Left ventricle myocardium inferior (tissue), 1 donor: ENCODE results near the gene PRCD. TPM values are rescaled to one million over a fixed set of nuclear protein-coding genes. Genes with fewer than 3 reads are reported as not detected.

Experiments used
- DNase-seq: peaks from one replicate; pipeline ENCODE4 v3.0.0-alpha.2; 2020
- H3K27ac ChIP-seq: fragments of 200-600 bp; replicated peaks from 2 replicates; pipeline ENCODE4 v1.8.0; 2021
- H3K27me3 ChIP-seq: fragments of 200-600 bp; 2 replicates; pipeline ENCODE4 v1.8.0; 2021; ENCODE audit warnings: low read depth
- H3K36me3 ChIP-seq: fragments of 200-600 bp; 2 replicates; pipeline ENCODE4 v1.8.0; 2021
- H3K4me1 ChIP-seq: fragments of 200-600 bp; 2 replicates; pipeline ENCODE4 v1.8.0; 2021
- H3K4me3 ChIP-seq: fragments of 200-600 bp; 2 replicates; pipeline ENCODE4 v1.8.0; 2021; ENCODE audit warnings: mild to moderate bottlenecking, moderate library complexity
- H3K9me3 ChIP-seq: fragments of 200-600 bp; replicated peaks from 2 replicates; pipeline ENCODE4 v1.8.0; 2021
- intact Hi-C: fragments of 100-400 bp; cut with micrococcal nuclease; formaldehyde crosslinking; loops from one replicate; pipeline ENCODE4 v1.11.0; 2022
- total RNA-seq: library from RNA; stranded (reverse); fragmentation: NEBNext Ultra II Directional; extraction: Animal tissue kit (Norgen Biotek cat#: 25700); gene quantifications from one replicate; pipeline ENCODE4 v1.2.1, GENCODE V29; 2021
- TF ChIP-seq, protein P1 (sequence below): fragments of 200-600 bp; IDR thresholded peaks from 2 replicates; pipeline ENCODE4 v1.8.0; 2021; ENCODE audit warnings: antibody characterized with exemption, mild to moderate bottlenecking, borderline replicate concordance
- donor health status: DM: no; HTN: yes; CAD: no; lungs with severe emphysema.

The PRCD gene
- total RNA-seq, 1 donor from 2014 or later, result 3.9 TPM

DNA sequence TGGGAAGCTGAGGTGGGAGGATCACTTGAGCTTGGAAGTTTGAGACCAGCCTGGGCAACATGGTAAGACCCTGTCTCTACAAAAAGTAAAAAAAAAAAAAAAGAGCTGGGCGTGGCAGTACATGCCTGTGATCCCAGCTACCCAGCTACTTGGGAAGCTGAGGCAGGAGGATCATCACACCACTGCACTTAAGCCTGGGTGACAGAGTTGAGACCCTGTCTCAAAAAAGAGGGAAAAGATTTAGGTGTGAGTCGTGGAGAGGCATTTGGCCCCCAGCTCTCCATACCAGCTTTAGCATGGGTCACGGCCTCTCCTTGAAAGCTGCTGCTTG, 26.7 kb downstream of the PRCD start:
- H3K36me3 ChIP-seq, result peaks cover 33% of the 10 kb centered on the region
- H3K4me1 ChIP-seq, result peaks cover 45% of the 10 kb centered on the region
- intact Hi-C loops, result no loop called here
- TF ChIP-seq, protein P1, sequence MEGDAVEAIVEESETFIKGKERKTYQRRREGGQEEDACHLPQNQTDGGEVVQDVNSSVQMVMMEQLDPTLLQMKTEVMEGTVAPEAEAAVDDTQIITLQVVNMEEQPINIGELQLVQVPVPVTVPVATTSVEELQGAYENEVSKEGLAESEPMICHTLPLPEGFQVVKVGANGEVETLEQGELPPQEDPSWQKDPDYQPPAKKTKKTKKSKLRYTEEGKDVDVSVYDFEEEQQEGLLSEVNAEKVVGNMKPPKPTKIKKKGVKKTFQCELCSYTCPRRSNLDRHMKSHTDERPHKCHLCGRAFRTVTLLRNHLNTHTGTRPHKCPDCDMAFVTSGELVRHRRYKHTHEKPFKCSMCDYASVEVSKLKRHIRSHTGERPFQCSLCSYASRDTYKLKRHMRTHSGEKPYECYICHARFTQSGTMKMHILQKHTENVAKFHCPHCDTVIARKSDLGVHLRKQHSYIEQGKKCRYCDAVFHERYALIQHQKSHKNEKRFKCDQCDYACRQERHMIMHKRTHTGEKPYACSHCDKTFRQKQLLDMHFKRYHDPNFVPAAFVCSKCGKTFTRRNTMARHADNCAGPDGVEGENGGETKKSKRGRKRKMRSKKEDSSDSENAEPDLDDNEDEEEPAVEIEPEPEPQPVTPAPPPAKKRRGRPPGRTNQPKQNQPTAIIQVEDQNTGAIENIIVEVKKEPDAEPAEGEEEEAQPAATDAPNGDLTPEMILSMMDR, result no peak
- no peaks in the 10 kb centered on the region for H3K9me3 ChIP-seq
- H3K4me3 ChIP-seq, result no peak overlapping the region
- DNase-seq, result no peak
- no peaks in the 10 kb centered on the region for H3K27me3 ChIP-seq
- no peak overlapping the region for H3K27ac ChIP-seq

DNA sequence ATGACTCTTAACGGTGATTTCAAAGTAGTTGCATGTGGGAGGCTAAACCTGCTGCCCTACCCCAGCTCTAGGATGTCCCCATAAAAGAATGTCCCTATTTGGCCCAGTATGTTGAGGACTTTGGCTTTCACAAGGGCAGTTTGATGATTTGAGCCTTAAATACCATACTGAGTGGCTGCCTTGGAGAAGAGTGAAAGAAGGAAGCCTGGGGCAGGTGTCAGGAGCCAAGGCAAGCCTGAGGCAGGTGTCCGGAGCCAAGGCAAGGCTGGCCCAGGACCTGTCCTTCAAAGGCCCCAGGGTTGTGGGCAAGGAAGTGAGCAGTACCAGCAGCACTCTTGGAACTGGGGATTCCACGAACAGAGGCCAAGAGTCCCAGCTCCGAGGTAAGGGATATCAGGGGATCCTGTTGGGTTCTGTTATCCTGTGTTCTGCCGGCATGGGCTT, 27.2 kb downstream of the PRCD start:
- intact Hi-C loops, result no loop called here
- no peak overlapping the region for H3K27ac ChIP-seq
- no peaks in the 10 kb centered on the region for H3K27me3 ChIP-seq
- peaks cover 29% of the 10 kb centered on the region for H3K36me3 ChIP-seq
- DNase-seq, result no peak
- no peak overlapping the region for H3K4me3 ChIP-seq
- TF ChIP-seq, protein P1, result no peak
- H3K9me3 ChIP-seq, result no peaks in the 10 kb centered on the region
- H3K4me1 ChIP-seq, result peaks cover 41% of the 10 kb centered on the region

DNA sequence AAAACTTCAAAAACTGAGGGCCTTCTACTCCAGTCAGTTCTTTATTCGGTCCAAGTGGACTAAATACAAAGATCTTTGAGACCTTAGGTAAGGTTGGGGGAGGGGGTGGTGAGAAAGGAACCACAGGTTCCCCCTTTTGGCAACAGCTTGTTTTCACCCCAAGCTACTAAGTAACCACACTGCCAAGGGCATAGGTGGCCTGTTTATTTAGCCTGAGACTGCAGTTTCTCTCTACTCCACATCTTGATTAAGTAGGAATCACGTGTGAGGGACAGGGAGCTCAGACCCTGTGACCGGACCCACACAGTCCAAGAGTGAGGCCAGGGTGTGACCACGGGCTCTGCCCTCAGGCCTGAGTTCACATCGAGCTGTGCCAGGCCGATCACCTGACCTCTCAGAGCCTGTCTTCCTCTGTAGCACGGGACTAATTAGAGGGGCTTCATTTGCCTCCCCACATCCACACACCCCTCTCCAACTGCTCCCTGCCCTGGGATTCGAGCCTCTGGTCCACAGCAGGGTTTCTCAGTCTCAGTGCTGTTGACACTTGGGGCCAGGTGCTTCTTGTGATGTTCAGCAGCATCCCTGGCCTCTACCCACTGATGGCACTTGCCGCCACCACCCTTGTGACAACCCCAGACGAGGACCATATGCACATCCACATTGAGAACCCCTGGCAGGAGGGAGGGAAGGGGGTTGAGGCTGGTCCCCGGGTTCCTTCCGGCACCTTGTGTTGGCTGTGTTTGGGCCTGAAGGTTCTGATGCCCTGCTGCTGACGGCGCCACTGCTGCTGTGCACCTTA, 28.0 kb downstream of the PRCD start:
- Histone ChIP-seq H3K4me1 (peaks cover 35% of the 10 kb centered on the region), H3K27me3 (no peaks in the 10 kb centered on the region), H3K36me3 (peaks cover 24% of the 10 kb centered on the region), H3K4me3 (no peak overlapping the region), H3K9me3 (no peaks in the 10 kb centered on the region), H3K27ac (peak overlapping the region; percentile 11)
- TF ChIP-seq, protein P1, result no peak
- DNase-seq, result no peak
- intact Hi-C loops, result no loop called here

DNA sequence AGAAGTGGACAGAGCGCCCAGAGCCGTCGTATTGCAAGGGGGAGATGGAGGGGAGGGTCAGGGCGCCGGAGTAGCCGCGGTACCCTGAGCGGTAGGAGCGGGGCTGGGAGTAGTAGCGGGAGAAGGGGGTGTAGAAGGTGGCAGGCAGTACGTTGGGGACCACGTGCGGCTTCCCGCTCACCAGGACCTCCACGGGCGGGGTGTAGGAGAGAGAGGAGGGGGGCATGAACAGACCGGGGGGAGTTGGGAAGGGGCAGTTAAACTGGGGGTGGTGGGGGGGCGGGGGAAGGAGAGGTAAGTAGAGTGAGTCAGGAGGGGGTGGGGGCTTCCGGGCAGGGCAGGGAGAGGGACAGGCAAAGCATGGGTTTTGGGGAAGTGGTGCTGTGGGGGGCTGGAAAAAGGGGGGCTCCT, 29.0 kb downstream of the PRCD start:
- H3K27me3 ChIP-seq, result no peaks in the 10 kb centered on the region
- H3K4me3 ChIP-seq, result no peak overlapping the region
- H3K9me3 ChIP-seq, result no peaks in the 10 kb centered on the region
- TF ChIP-seq, protein P1, result no peak
- H3K27ac ChIP-seq, result no peak overlapping the region
- DNase-seq, result no peak
- H3K4me1 ChIP-seq, result peaks cover 34% of the 10 kb centered on the region
- H3K36me3 ChIP-seq, result peaks cover 16% of the 10 kb centered on the region
- intact Hi-C loops, result no loop called here

DNA sequence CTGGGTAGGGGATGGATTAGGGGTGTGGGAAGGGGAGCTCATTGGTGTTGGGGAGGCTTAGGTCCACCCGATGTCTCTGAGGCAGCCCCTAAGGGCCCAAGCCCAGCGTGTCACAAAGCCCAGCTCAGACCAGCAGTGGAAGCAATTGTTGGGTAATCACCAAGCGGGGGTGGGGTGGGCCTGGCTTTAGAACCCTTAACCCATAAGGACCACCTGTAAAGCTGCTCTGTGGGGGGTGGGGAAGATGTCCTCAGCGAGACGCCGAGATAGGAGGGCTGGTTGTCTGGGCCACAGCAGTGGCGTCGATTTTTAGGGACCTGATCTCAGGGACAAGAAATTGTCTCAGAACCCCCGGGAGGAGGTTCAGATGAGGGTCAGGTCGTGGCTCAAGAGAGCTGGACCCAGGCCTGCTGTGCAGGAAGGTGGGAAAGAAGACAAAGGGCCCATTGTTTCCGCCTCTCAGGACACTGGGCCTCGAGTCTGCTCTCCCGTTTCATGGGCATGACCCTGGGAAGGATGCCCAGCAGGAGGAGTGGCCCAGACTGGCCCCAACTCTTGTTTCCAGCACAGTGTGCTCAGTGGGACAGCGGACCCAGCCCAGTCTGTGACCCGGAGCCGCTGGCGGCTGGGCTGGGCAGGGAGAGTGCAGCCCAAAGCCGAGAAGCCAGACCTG, 29.9 kb downstream of the PRCD start:
- peak; percentile 46 for DNase-seq
- intact Hi-C loops, result no loop called here

More for the DNA sequence above, 29.9 kb downstream of the PRCD start:
- no peaks in the 10 kb centered on the region for H3K9me3 ChIP-seq
- peaks cover 12% of the 10 kb centered on the region for H3K36me3 ChIP-seq
- peak overlapping the region; percentile 16 for H3K27ac ChIP-seq
- TF ChIP-seq, protein P1, result no peak
- peaks cover 34% of the 10 kb centered on the region for H3K4me1 ChIP-seq
- H3K27me3 ChIP-seq, result no peaks in the 10 kb centered on the region
- H3K4me3 ChIP-seq, result no peak overlapping the region
